ENCODE data around the gene CCDC88A. TPM values are rescaled to one million over a fixed set of nuclear protein-coding genes. Genes with fewer than 3 reads are reported as not detected.
"Not testable (repeated sequence)": the region's sequence is repeated elsewhere in the genome, so short reads cannot be mapped to it uniquely, and the experiment has no call there.

The CCDC88A gene
- total RNA-seq, 1 donor from 2014 or later = 70.6 TPM

- no peak overlapping the region for H3K4me3 Mint-ChIP-seq
- no peak for TF ChIP-seq CTCF (conservative IDR thresholded peaks at IDR 0.05)
- no peaks in the 10 kb centered on the region for H3K4me1 Mint-ChIP-seq (ENCODE audit: unreplicated experiment)
- H3K9me3 Mint-ChIP-seq = no peaks in the 10 kb centered on the region
- H3K27ac Mint-ChIP-seq = no peak overlapping the region
- no peak for DNase-seq (ENCODE audit: extremely low spot score, unreplicated experiment)
- H3K27me3 Mint-ChIP-seq = no peaks in the 10 kb centered on the region
- H3K36me3 Mint-ChIP-seq = peaks cover 7% of the 10 kb centered on the region
Measured at GRCh38 chr2:55357927-55358326, 61.7 kb downstream of the CCDC88A start.

GRCh38 chr2:55357164-55357563, 62.5 kb downstream of the CCDC88A start:
- no peaks in the 10 kb centered on the region for H3K4me1 Mint-ChIP-seq (ENCODE audit: unreplicated experiment)
- no peaks in the 10 kb centered on the region for H3K9me3 Mint-ChIP-seq
- no peak for DNase-seq (ENCODE audit: extremely low spot score, unreplicated experiment)
- TF ChIP-seq CTCF (conservative IDR thresholded peaks at IDR 0.05) = no peak
- H3K27me3 Mint-ChIP-seq = no peaks in the 10 kb centered on the region
- peaks cover 7% of the 10 kb centered on the region for H3K36me3 Mint-ChIP-seq
- no peak overlapping the region for H3K4me3 Mint-ChIP-seq
- no peak overlapping the region for H3K27ac Mint-ChIP-seq

- DNase-seq (ENCODE audit: extremely low spot score, unreplicated experiment); H3K4me1 Mint-ChIP-seq (ENCODE audit: unreplicated experiment); H3K27ac Mint-ChIP-seq; H3K4me3 Mint-ChIP-seq; H3K27me3 Mint-ChIP-seq; H3K9me3 Mint-ChIP-seq: not testable (repeated sequence)
- peaks cover 11% of the 10 kb centered on the region for H3K36me3 Mint-ChIP-seq
Measured at GRCh38 chr2:55356136-55356535, 63.5 kb downstream of the CCDC88A start.

- H3K4me3 Mint-ChIP-seq = no peak overlapping the region
- H3K27me3 Mint-ChIP-seq = no peaks in the 10 kb centered on the region
- DNase-seq (ENCODE audit: extremely low spot score, unreplicated experiment) = no peak
- no peak overlapping the region for H3K27ac Mint-ChIP-seq
- TF ChIP-seq CTCF (conservative IDR thresholded peaks at IDR 0.05) = no peak
- no peaks in the 10 kb centered on the region for H3K9me3 Mint-ChIP-seq
- peaks cover 11% of the 10 kb centered on the region for H3K36me3 Mint-ChIP-seq
- no peaks in the 10 kb centered on the region for H3K4me1 Mint-ChIP-seq (ENCODE audit: unreplicated experiment)
Measured at GRCh38 chr2:55355451-55355850, 64.2 kb downstream of the CCDC88A start.

GRCh38 chr2:55351672-55352071, 68.0 kb downstream of the CCDC88A start:
- Mint-ChIP-seq H3K4me3 (no peak overlapping the region), H3K9me3 (no peaks in the 10 kb centered on the region), H3K4me1 (ENCODE audit: unreplicated experiment) (no peaks in the 10 kb centered on the region), H3K27ac (no peak overlapping the region), H3K36me3 (peaks cover 11% of the 10 kb centered on the region), H3K27me3 (no peaks in the 10 kb centered on the region)
- DNase-seq (ENCODE audit: extremely low spot score, unreplicated experiment) = no peak
- no peak for TF ChIP-seq CTCF (conservative IDR thresholded peaks at IDR 0.05)

- Mint-ChIP-seq H3K27me3 (no peaks in the 10 kb centered on the region), H3K4me1 (ENCODE audit: unreplicated experiment) (no peaks in the 10 kb centered on the region), H3K36me3 (no peaks in the 10 kb centered on the region), H3K9me3 (no peaks in the 10 kb centered on the region), H3K4me3 (no peak overlapping the region), H3K27ac (no peak overlapping the region)
- DNase-seq (ENCODE audit: extremely low spot score, unreplicated experiment) = no peak
- no peak for TF ChIP-seq CTCF (conservative IDR thresholded peaks at IDR 0.05)
Measured at GRCh38 chr2:55345064-55345463, 74.6 kb downstream of the CCDC88A start.

All from type B pancreatic cell (in vitro differentiated cells).